Measurements from ENCODE around the gene NID1. TPM values are rescaled to one million over a fixed set of nuclear protein-coding genes. Genes with fewer than 3 reads are reported as not detected.

The NID1 gene
- total RNA-seq (2014; rRNA removed; shearing (Covaris generic)) = 0.21 TPM in 2 replicates
- polyA plus RNA-seq (2015; cell fraction: cytosol; rRNA removed) = 1.6 and 2.5 TPM in 2 replicates
- polyA plus RNA-seq (2015; cell fraction: nucleus; rRNA removed) = 0.79 and 0.88 TPM in 2 replicates

- in situ Hi-C loops (cut with HindIII; ENCODE audit: low pct_unique_long_range_greater_than_20kb, low sequenced_read_pairs) = no loop called here
- no peak for DNase-seq (ENCODE audit: low read depth, low spot score)
Measured at GRCh38 chr1:236064674-236065508, at the start of gene NID1. NID1 (minus strand) TSS chr1:236065090; CDS start chr1:236065079, 11 bp downstream.

GRCh38 chr1:236114076-236114747, 49.3 kb upstream of the NID1 start:
- no peak for DNase-seq (ENCODE audit: low read depth, low spot score)

GRCh38 chr1:236113324-236114032, 48.6 kb upstream of the NID1 start:
- in situ Hi-C loops (cut with HindIII; ENCODE audit: low pct_unique_long_range_greater_than_20kb, low sequenced_read_pairs) = no loop called here

More at GRCh38 chr1:236114076-236114747, 49.3 kb upstream of the NID1 start:
- in situ Hi-C loops (cut with HindIII; ENCODE audit: low pct_unique_long_range_greater_than_20kb, low sequenced_read_pairs) = no loop called here

GRCh38 chr1:236112332-236112627, 47.4 kb upstream of the NID1 start:
- DNase-seq (ENCODE audit: low read depth, low spot score) = no peak
- in situ Hi-C loops (cut with HindIII; ENCODE audit: low pct_unique_long_range_greater_than_20kb, low sequenced_read_pairs) = no loop called here

More at GRCh38 chr1:236113324-236114032, 48.6 kb upstream of the NID1 start:
- DNase-seq (ENCODE audit: low read depth, low spot score) = no peak

GRCh38 chr1:236111527-236112331, 46.8 kb upstream of the NID1 start:
- no peak for DNase-seq (ENCODE audit: low read depth, low spot score)
- in situ Hi-C loops (cut with HindIII; ENCODE audit: low pct_unique_long_range_greater_than_20kb, low sequenced_read_pairs) = no loop called here

GRCh38 chr1:236110137-236110536, 45.2 kb upstream of the NID1 start:
- in situ Hi-C loops (cut with HindIII; ENCODE audit: low pct_unique_long_range_greater_than_20kb, low sequenced_read_pairs) = no loop called here
- no peak for DNase-seq (ENCODE audit: low read depth, low spot score)

GRCh38 chr1:236108027-236108648, 43.2 kb upstream of the NID1 start:
- no peak for DNase-seq (ENCODE audit: low read depth, low spot score)
- in situ Hi-C loops (cut with HindIII; ENCODE audit: low pct_unique_long_range_greater_than_20kb, low sequenced_read_pairs) = no loop called here

- in situ Hi-C loops (cut with HindIII; ENCODE audit: low pct_unique_long_range_greater_than_20kb, low sequenced_read_pairs) = no loop called here
- DNase-seq (ENCODE audit: low read depth, low spot score) = no peak
Measured at GRCh38 chr1:236107121-236107907, 42.4 kb upstream of the NID1 start.

GRCh38 chr1:236103646-236104218, 38.8 kb upstream of the NID1 start:
- peak; percentile 72 for DNase-seq (ENCODE audit: low read depth, low spot score)
- in situ Hi-C loops (cut with HindIII; ENCODE audit: low pct_unique_long_range_greater_than_20kb, low sequenced_read_pairs) = no loop called here

GRCh38 chr1:236103059-236103458, 38.2 kb upstream of the NID1 start:
- in situ Hi-C loops (cut with HindIII; ENCODE audit: low pct_unique_long_range_greater_than_20kb, low sequenced_read_pairs) = no loop called here
- no peak for DNase-seq (ENCODE audit: low read depth, low spot score)

GRCh38 chr1:236102611-236103010, 37.7 kb upstream of the NID1 start:
- no peak for DNase-seq (ENCODE audit: low read depth, low spot score)
- in situ Hi-C loops (cut with HindIII; ENCODE audit: low pct_unique_long_range_greater_than_20kb, low sequenced_read_pairs) = no loop called here

- no peak for DNase-seq (ENCODE audit: low read depth, low spot score)
- in situ Hi-C loops (cut with HindIII; ENCODE audit: low pct_unique_long_range_greater_than_20kb, low sequenced_read_pairs) = no loop called here
Measured at GRCh38 chr1:236101233-236102200, 36.6 kb upstream of the NID1 start.

GRCh38 chr1:236100799-236101198, 35.9 kb upstream of the NID1 start:
- no peak for DNase-seq (ENCODE audit: low read depth, low spot score)
- in situ Hi-C loops (cut with HindIII; ENCODE audit: low pct_unique_long_range_greater_than_20kb, low sequenced_read_pairs) = no loop called here

- DNase-seq (ENCODE audit: low read depth, low spot score) = peak; percentile 97
- in situ Hi-C loops (cut with HindIII; ENCODE audit: low pct_unique_long_range_greater_than_20kb, low sequenced_read_pairs) = no loop called here
Measured at GRCh38 chr1:236099355-236099974, 34.6 kb upstream of the NID1 start.

GRCh38 chr1:236098267-236098666, 33.4 kb upstream of the NID1 start:
- DNase-seq (ENCODE audit: low read depth, low spot score) = no peak
- in situ Hi-C loops (cut with HindIII; ENCODE audit: low pct_unique_long_range_greater_than_20kb, low sequenced_read_pairs) = no loop called here
